Measurements from ENCODE around the gene RAD51B.
"Not testable (repeated sequence)": the region's sequence is repeated elsewhere in the genome, so short reads cannot be mapped to it uniquely, and the experiment has no call there.

Gene RAD51B

GRCh38 chr14:67962215-67962644 is 142.7 kb downstream of the RAD51B start:
- H3K79me2 ChIP-seq: no peaks in the 10 kb centered on the region
- no peak overlapping the region for H2AFZ ChIP-seq
- H3K36me3 ChIP-seq (ENCODE audit: control insufficient read depth, insufficient read depth, low read length): no peaks in the 10 kb centered on the region
- no peaks in the 10 kb centered on the region for H3K27me3 ChIP-seq (ENCODE audit: control insufficient read depth, insufficient read depth, low read length)
- H3K27ac ChIP-seq: no peak overlapping the region
- H3K4me2 ChIP-seq (ENCODE audit: low read length): no peak overlapping the region
- H3K4me1 ChIP-seq: no peaks in the 10 kb centered on the region
- H3K9me3 ChIP-seq (ENCODE audit: control insufficient read depth, low read length): no peaks in the 10 kb centered on the region
- no peak overlapping the region for H3K4me3 ChIP-seq (ENCODE audit: low read depth, low read length)
- H3K9ac ChIP-seq: no peak overlapping the region
- TF ChIP-seq CTCF (IDR thresholded peaks at IDR 0.05): no peak

- no peaks in the 10 kb centered on the region for H3K9me3 ChIP-seq (ENCODE audit: control insufficient read depth, low read length)
- no peak overlapping the region for H3K27ac ChIP-seq
- no peaks in the 10 kb centered on the region for H3K4me1 ChIP-seq
- H3K9ac ChIP-seq: no peak overlapping the region
- no peak for TF ChIP-seq CTCF (IDR thresholded peaks at IDR 0.05)
- H3K27me3 ChIP-seq (ENCODE audit: control insufficient read depth, insufficient read depth, low read length): no peaks in the 10 kb centered on the region
- H2AFZ ChIP-seq: no peak overlapping the region
- H3K4me2 ChIP-seq (ENCODE audit: low read length): no peak overlapping the region
- H3K4me3 ChIP-seq (ENCODE audit: low read depth, low read length): no peak overlapping the region
- no peaks in the 10 kb centered on the region for H3K36me3 ChIP-seq (ENCODE audit: control insufficient read depth, insufficient read depth, low read length)
- H3K79me2 ChIP-seq: no peaks in the 10 kb centered on the region
Measured at GRCh38 chr14:67963545-67963944, 144.0 kb downstream of the RAD51B start.

GRCh38 chr14:67963960-67964812 is 144.6 kb downstream of the RAD51B start:
- no peak overlapping the region for H3K9ac ChIP-seq
- no peaks in the 10 kb centered on the region for H3K79me2 ChIP-seq
- no peaks in the 10 kb centered on the region for H3K9me3 ChIP-seq (ENCODE audit: control insufficient read depth, low read length)
- no peaks in the 10 kb centered on the region for H3K4me1 ChIP-seq
- no peak overlapping the region for H3K27ac ChIP-seq
- no peaks in the 10 kb centered on the region for H3K36me3 ChIP-seq (ENCODE audit: control insufficient read depth, insufficient read depth, low read length)
- no peaks in the 10 kb centered on the region for H3K27me3 ChIP-seq (ENCODE audit: control insufficient read depth, insufficient read depth, low read length)
- H2AFZ ChIP-seq: no peak overlapping the region
- H3K4me2 ChIP-seq (ENCODE audit: low read length): no peak overlapping the region
- H3K4me3 ChIP-seq (ENCODE audit: low read depth, low read length): no peak overlapping the region
- no peak for TF ChIP-seq CTCF (IDR thresholded peaks at IDR 0.05)

GRCh38 chr14:67965696-67966095 is 146.1 kb downstream of the RAD51B start:
- no peak overlapping the region for H3K9ac ChIP-seq
- no peaks in the 10 kb centered on the region for H3K27me3 ChIP-seq (ENCODE audit: control insufficient read depth, insufficient read depth, low read length)
- no peak overlapping the region for H3K4me2 ChIP-seq (ENCODE audit: low read length)
- no peaks in the 10 kb centered on the region for H3K79me2 ChIP-seq
- no peaks in the 10 kb centered on the region for H3K36me3 ChIP-seq (ENCODE audit: control insufficient read depth, insufficient read depth, low read length)
- TF ChIP-seq CTCF (IDR thresholded peaks at IDR 0.05): no peak
- no peaks in the 10 kb centered on the region for H3K9me3 ChIP-seq (ENCODE audit: control insufficient read depth, low read length)
- no peak overlapping the region for H3K27ac ChIP-seq
- no peak overlapping the region for H2AFZ ChIP-seq
- H3K4me3 ChIP-seq (ENCODE audit: low read depth, low read length): no peak overlapping the region
- no peaks in the 10 kb centered on the region for H3K4me1 ChIP-seq

GRCh38 chr14:67967206-67967605 is 147.6 kb downstream of the RAD51B start:
- TF ChIP-seq CTCF (IDR thresholded peaks at IDR 0.05): no peak
- Histone ChIP-seq H3K4me3 (ENCODE audit: low read depth, low read length) (no peak overlapping the region), H3K36me3 (ENCODE audit: control insufficient read depth, insufficient read depth, low read length) (no peaks in the 10 kb centered on the region), H3K9me3 (ENCODE audit: control insufficient read depth, low read length) (no peaks in the 10 kb centered on the region), H2AFZ (no peak overlapping the region), H3K27me3 (ENCODE audit: control insufficient read depth, insufficient read depth, low read length) (no peaks in the 10 kb centered on the region), H3K9ac (no peak overlapping the region), H3K4me2 (ENCODE audit: low read length) (no peak overlapping the region), H3K79me2 (no peaks in the 10 kb centered on the region), H3K4me1 (no peaks in the 10 kb centered on the region), H3K27ac (no peak overlapping the region)

GRCh38 chr14:67967970-67968369 is 148.4 kb downstream of the RAD51B start:
- not testable (repeated sequence) for H3K9me3 ChIP-seq (ENCODE audit: control insufficient read depth, low read length); H3K36me3 ChIP-seq (ENCODE audit: control insufficient read depth, insufficient read depth, low read length); H3K4me2 ChIP-seq (ENCODE audit: low read length); H3K4me3 ChIP-seq (ENCODE audit: low read depth, low read length); H3K27me3 ChIP-seq (ENCODE audit: control insufficient read depth, insufficient read depth, low read length); H3K79me2 ChIP-seq; H2AFZ ChIP-seq; H3K27ac ChIP-seq; H3K4me1 ChIP-seq; H3K9ac ChIP-seq

Measured in parathyroid adenoma (tissue), 2 donors.